ENCODE measurements around the gene SAMD5.
"Not testable (repeated sequence)": the region's sequence is repeated elsewhere in the genome, so short reads cannot be mapped to it uniquely, and the experiment has no call there.

SAMD5 gene

GRCh38 chr6:147528511-147529145, 20.1 kb downstream of the SAMD5 start:
- no peak for DNase-seq (ENCODE audit: low read depth in 2 of 2)

GRCh38 chr6:147530132-147531060, 21.9 kb downstream of the SAMD5 start:
- DNase-seq (ENCODE audit: low read depth in 2 of 2): no peak

GRCh38 chr6:147531321-147531720, 22.8 kb downstream of the SAMD5 start:
- no peak for DNase-seq (ENCODE audit: low read depth in 2 of 2)

GRCh38 chr6:147534116-147534860, 25.8 kb downstream of the SAMD5 start:
- no peak for DNase-seq (ENCODE audit: low read depth in 2 of 2)

- DNase-seq (ENCODE audit: low read depth in 2 of 2): no peak
Observed at GRCh38 chr6:147538821-147539220, 30.3 kb downstream of the SAMD5 start.

- DNase-seq (ENCODE audit: low read depth in 2 of 2): no peak
Observed at GRCh38 chr6:147540075-147540474, 31.6 kb downstream of the SAMD5 start.

- not testable (repeated sequence) for DNase-seq (ENCODE audit: low read depth in 2 of 2)
Observed at GRCh38 chr6:147542436-147542835, 33.9 kb downstream of the SAMD5 start.

- no peak for DNase-seq (ENCODE audit: low read depth in 2 of 2)
Observed at GRCh38 chr6:147544420-147544819, 35.9 kb downstream of the SAMD5 start.

- DNase-seq (ENCODE audit: low read depth in 2 of 2): no peak
Observed at GRCh38 chr6:147546501-147547368, 38.2 kb downstream of the SAMD5 start.

- no peak for DNase-seq (ENCODE audit: low read depth in 2 of 2)
Observed at GRCh38 chr6:147547369-147547902, 38.9 kb downstream of the SAMD5 start.

- DNase-seq (ENCODE audit: low read depth in 2 of 2): no peak
Observed at GRCh38 chr6:147548921-147549475, 40.5 kb downstream of the SAMD5 start.

GRCh38 chr6:147549531-147549930, 41.0 kb downstream of the SAMD5 start:
- DNase-seq (ENCODE audit: low read depth in 2 of 2): no peak

- DNase-seq (ENCODE audit: low read depth in 2 of 2): no peak
Observed at GRCh38 chr6:147551976-147552375, 43.5 kb downstream of the SAMD5 start.

GRCh38 chr6:147553099-147553498, 44.6 kb downstream of the SAMD5 start:
- DNase-seq (ENCODE audit: low read depth in 2 of 2): no peak

- DNase-seq (ENCODE audit: low read depth in 2 of 2): no peak
Observed at GRCh38 chr6:147554281-147554680, 45.8 kb downstream of the SAMD5 start.

GRCh38 chr6:147559006-147559405, 50.5 kb downstream of the SAMD5 start:
- no peak for DNase-seq (ENCODE audit: low read depth in 2 of 2)

GRCh38 chr6:147560670-147561069, 52.2 kb downstream of the SAMD5 start:
- no peak for DNase-seq (ENCODE audit: low read depth in 2 of 2)

- DNase-seq (ENCODE audit: low read depth in 2 of 2): no peak
Observed at GRCh38 chr6:147561726-147562125, 53.2 kb downstream of the SAMD5 start.

- DNase-seq (ENCODE audit: low read depth in 2 of 2): no peak
Observed at GRCh38 chr6:147563472-147563871, 55.0 kb downstream of the SAMD5 start.

GRCh38 chr6:147564556-147564955, 56.1 kb downstream of the SAMD5 start:
- no peak for DNase-seq (ENCODE audit: low read depth in 2 of 2)
